ENCODE results near the gene RABGGTB.

Gene RABGGTB

GRCh38 chr1:75785320-75785982 is 605 bp upstream of the RABGGTB start:
- TF ChIP-seq MAX (IDR thresholded peaks at IDR 0.05; ENCODE audit: low read depth, low read length) (no peak), POLR2A (IDR thresholded peaks at IDR 0.05; ENCODE audit: extremely low read depth, insufficient read length) (no peak), CTCF (IDR thresholded peaks at IDR 0.05; ENCODE audit: low read depth, low read length) (no peak), MYC (IDR thresholded peaks at IDR 0.05; ENCODE audit: low read depth, low read length) (no peak)
- no peak for DNase-seq (ENCODE audit: low read depth)
- peak overlapping the region; percentile 95 for H3K4me3 ChIP-seq (ENCODE audit: low read depth, low read length)

GRCh38 chr1:75786901-75787493 is 941 bp downstream of the RABGGTB start:
- H3K4me3 ChIP-seq (ENCODE audit: low read depth, low read length): peak overlapping the region; percentile 95
- DNase-seq (ENCODE audit: low read depth): no peak
- TF ChIP-seq POLR2A (IDR thresholded peaks at IDR 0.05; ENCODE audit: extremely low read depth, insufficient read length) (no peak), MAX (IDR thresholded peaks at IDR 0.05; ENCODE audit: low read depth, low read length) (no peak), CTCF (IDR thresholded peaks at IDR 0.05; ENCODE audit: low read depth, low read length) (no peak), MYC (IDR thresholded peaks at IDR 0.05; ENCODE audit: low read depth, low read length) (no peak)

- peak overlapping the region; percentile 95 for H3K4me3 ChIP-seq (ENCODE audit: low read depth, low read length)
- TF ChIP-seq POLR2A (IDR thresholded peaks at IDR 0.05; ENCODE audit: extremely low read depth, insufficient read length): no peak
- no peak for TF ChIP-seq CTCF (IDR thresholded peaks at IDR 0.05; ENCODE audit: low read depth, low read length)
- TF ChIP-seq MAX (IDR thresholded peaks at IDR 0.05; ENCODE audit: low read depth, low read length): no peak
- no peak for TF ChIP-seq MYC (IDR thresholded peaks at IDR 0.05; ENCODE audit: low read depth, low read length)
- no peak for DNase-seq (ENCODE audit: low read depth)
Measured at GRCh38 chr1:75787524-75787923, 1.5 kb downstream of the RABGGTB start.

- DNase-seq (ENCODE audit: low read depth): no peak
- TF ChIP-seq CTCF (IDR thresholded peaks at IDR 0.05; ENCODE audit: low read depth, low read length): no peak
- TF ChIP-seq POLR2A (IDR thresholded peaks at IDR 0.05; ENCODE audit: extremely low read depth, insufficient read length): no peak
- no peak for TF ChIP-seq MYC (IDR thresholded peaks at IDR 0.05; ENCODE audit: low read depth, low read length)
- no peak for TF ChIP-seq MAX (IDR thresholded peaks at IDR 0.05; ENCODE audit: low read depth, low read length)
- peak overlapping the region; percentile 95 for H3K4me3 ChIP-seq (ENCODE audit: low read depth, low read length)
Measured at GRCh38 chr1:75789988-75790387, 3.9 kb downstream of the RABGGTB start.

- TF ChIP-seq CTCF (IDR thresholded peaks at IDR 0.05; ENCODE audit: low read depth, low read length) (no peak), MAX (IDR thresholded peaks at IDR 0.05; ENCODE audit: low read depth, low read length) (no peak), MYC (IDR thresholded peaks at IDR 0.05; ENCODE audit: low read depth, low read length) (no peak), POLR2A (IDR thresholded peaks at IDR 0.05; ENCODE audit: extremely low read depth, insufficient read length) (no peak)
- peak overlapping the region; percentile 95 for H3K4me3 ChIP-seq (ENCODE audit: low read depth, low read length)
- DNase-seq (ENCODE audit: low read depth): no peak
Measured at GRCh38 chr1:75791022-75791421, 5.0 kb downstream of the RABGGTB start.

All from NB4 (cell line).